OCI-LY7 (cell line): Measurements from ENCODE around the gene SPATS2L. TPM values are rescaled to one million over a fixed set of nuclear protein-coding genes. Genes with fewer than 3 reads are reported as not detected.
A peak's percentile ranks its signal among the peaks of the same experiment; 100 is the strongest.

Source experiments
- BruUV-seq: library from RNA; stranded (reverse); fragments of 400-500 nt; replicated peaks from 2 replicates; lab custom pipeline; 2021; lab: Mats Ljungman, UMichigan
- CTCF ChIA-PET: fragments of 300-600 bp; sonication (Branson Sonifier 250); formaldehyde crosslinking; loops from one replicate; lab custom pipeline; 2022; ENCODE audit warnings: antibody characterized with exemption; ENCODE audit not compliant: unreplicated experiment; lab: Charles Lee
- POLR2A ChIA-PET: fragments of 300-600 bp; sonication (Branson Sonifier 250); formaldehyde crosslinking; loops from one replicate; lab custom pipeline; 2022; ENCODE audit warnings: antibody characterized with exemption; lab: Charles Lee
- DNase-seq: peaks from one replicate; pipeline ENCODE4 v3.0.0-alpha.2; 2015; ENCODE audit warnings: low spot score
- H2AFZ ChIP-seq: fragments of 200-600 bp; sonication (generic), shearing (Covaris generic); 2 replicates; pipeline ENCODE4 v1.6.1; 2014; ENCODE audit warnings: mild to moderate bottlenecking, antibody characterized with exemption, low read length, moderate library complexity
- H3K27ac ChIP-seq: fragments of 200-600 bp; sonication (generic); 2 replicates; pipeline ENCODE4 v1.5.1; 2014; ENCODE audit warnings: mixed run types, low read depth, mild to moderate bottlenecking, moderate library complexity, low read length, inconsistent platforms; ENCODE audit not compliant: poor library complexity, severe bottlenecking
- H3K36me3 ChIP-seq: fragments of 200-600 bp; sonication (generic); 2 replicates; pipeline ENCODE4 v1.6.1; 2014; ENCODE audit warnings: mild to moderate bottlenecking, antibody characterized with exemption, low read length, moderate library complexity, mixed read lengths; ENCODE audit not compliant: insufficient read depth
- H3K4me1 ChIP-seq: fragments of 200-600 bp; sonication (generic); 2 replicates; pipeline ENCODE4 v1.5.1; 2014; ENCODE audit warnings: mild to moderate bottlenecking, low read length; ENCODE audit not compliant: insufficient read depth, poor library complexity, severe bottlenecking
- H3K4me2 ChIP-seq: fragments of 200-600 bp; sonication (generic); 2 replicates; pipeline ENCODE4 v1.6.1; 2014; ENCODE audit warnings: mild to moderate bottlenecking, low read length
- H3K4me3 ChIP-seq: fragments of 200-600 bp; sonication (generic); 2 replicates; pipeline ENCODE4 v1.5.1; 2014; ENCODE audit warnings: mild to moderate bottlenecking, low read depth, low read length; ENCODE audit not compliant: poor library complexity, severe bottlenecking
- H3K79me2 ChIP-seq: fragments of 200-600 bp; sonication (generic); 2 replicates; pipeline ENCODE4 v1.6.1; 2016; ENCODE audit warnings: low read depth, mild to moderate bottlenecking, low read length, moderate library complexity, mixed read lengths; ENCODE audit not compliant: insufficient read depth
- H3K9me2 ChIP-seq: fragments of 200-600 bp; sonication (generic); 2 replicates; pipeline ENCODE4 v1.6.1; 2016; ENCODE audit warnings: mild to moderate bottlenecking, low read length, mixed read lengths; ENCODE audit not compliant: insufficient read depth
- H3K9me3 ChIP-seq: fragments of 200-600 bp; sonication (generic); 2 replicates; pipeline ENCODE4 v1.6.1; 2014; ENCODE audit warnings: mild to moderate bottlenecking, mixed run types, low read length, mixed read lengths
- H4K20me1 ChIP-seq: fragments of 200-600 bp; sonication (generic); 2 replicates; pipeline ENCODE4 v1.6.1; 2014; ENCODE audit warnings: mild to moderate bottlenecking, antibody characterized with exemption, low read length, moderate library complexity, mixed read lengths; ENCODE audit not compliant: insufficient read depth
- CTCF ChIP-seq: fragments of 200-600 bp; sonication (generic); conservative IDR thresholded peaks from 2 replicates; pipeline ENCODE4 v1.5.1; 2014; ENCODE audit warnings: mild to moderate bottlenecking, antibody characterized with exemption, low read length, moderate library complexity, mixed read lengths
- EZH2phosphoT487 ChIP-seq: fragments of 200-600 bp; sonication (generic); IDR thresholded peaks from 2 replicates; pipeline ENCODE4 v1.6.1; 2018; ENCODE audit warnings: low read depth, borderline replicate concordance, mild to moderate bottlenecking, mixed run types, antibody characterized with exemption, low read length, moderate library complexity, mixed read lengths
- intact Hi-C: fragments of 100-400 bp; cut with micrococcal nuclease; formaldehyde crosslinking; loops from one replicate; pipeline ENCODE4 v1.10.0; 2022; ENCODE audit not compliant: unreplicated experiment
- total RNA-seq, 2 experiments: library from RNA; depleted of rRNA in 1 of 2; stranded (reverse); fragments of >200 nt in 1 of 2; shearing (Covaris generic) in 1 of 2; gene quantifications; 2 replicates each; pipeline ENCODE4 v1.2.3, GENCODE V29; 2014 to 2022

Gene SPATS2L
- total RNA-seq, 2 experiments from 2014 or later, result 3.1 to 5.2 TPM

GRCh38 chr2:200525066-200525465, 218.6 kb downstream of the SPATS2L start:
- TF ChIP-seq EZH2phosphoT487 (no peak), CTCF (no peak)

GRCh38 chr2:200525551-200525881, 219.0 kb downstream of the SPATS2L start:
- H3K79me2 ChIP-seq, result peaks cover 42% of the 10 kb centered on the region
- H4K20me1 ChIP-seq, result no peaks in the 10 kb centered on the region
- peak overlapping the region; percentile 93; the same call in 1 of the 2 replicates for H2AFZ ChIP-seq
- peaks cover 15% of the 10 kb centered on the region for H3K36me3 ChIP-seq
- H3K9me3 ChIP-seq, result peaks cover 9% of the 10 kb centered on the region; the same call in 1 of the 2 replicates
- TF ChIP-seq CTCF (no peak), EZH2phosphoT487 (no peak)
- no peak for DNase-seq
- peaks cover 28% of the 10 kb centered on the region for H3K4me1 ChIP-seq
- peak overlapping the region; percentile 71 for H3K4me2 ChIP-seq
- peak overlapping the region; percentile 67 for H3K27ac ChIP-seq
- POLR2A ChIA-PET, result interaction anchor here (0.9 to 9.4 kb wide), 7 partner anchors 9 to 615 kb away, joined by 3 to 98 read pairs (median 3); partner anchors contain the start of genes C2orf69 and KCTD18
- H3K4me3 ChIP-seq, result peak overlapping the region; percentile 91
- H3K9me2 ChIP-seq, result no peaks in the 10 kb centered on the region; the same call in 1 of the 2 replicates
- CTCF ChIA-PET, result interaction anchor here (1.0 kb wide), 1 partner anchor 16 kb away, joined by 3 read pairs; the partner anchor contains the start of gene KCTD18
- TSS peak; percentile 87 for BruUV-seq
- intact Hi-C loops, result loop anchor here (5.0 kb wide), 1 partner anchor 287 kb away; the partner anchor contains the start of gene BZW1

More at GRCh38 chr2:200525066-200525465, 218.6 kb downstream of the SPATS2L start:
- CTCF ChIA-PET, result interaction anchor here (1.0 kb wide), 1 partner anchor 16 kb away, joined by 3 read pairs; the partner anchor contains the start of gene KCTD18
- Histone ChIP-seq H3K4me3 (peak overlapping the region; percentile 91), H3K9me3 (peaks cover 9% of the 10 kb centered on the region; the same call in 1 of the 2 replicates), H3K4me2 (peak overlapping the region; percentile 71; the same call in 1 of the 2 replicates), H3K9me2 (no peaks in the 10 kb centered on the region; the same call in 1 of the 2 replicates), H3K36me3 (peaks cover 11% of the 10 kb centered on the region), H3K4me1 (peaks cover 28% of the 10 kb centered on the region), H2AFZ (peak overlapping the region; percentile 93; the same call in 1 of the 2 replicates), H3K79me2 (peaks cover 37% of the 10 kb centered on the region), H3K27ac (no peak overlapping the region), H4K20me1 (no peaks in the 10 kb centered on the region)
- intact Hi-C loops, result loop anchor here (5.0 kb wide), 1 partner anchor 287 kb away; the partner anchor contains the start of gene BZW1
- DNase-seq, result no peak
- no TSS peak for BruUV-seq
- POLR2A ChIA-PET, result interaction anchor here (0.9 to 9.4 kb wide), 7 partner anchors 10 to 614 kb away, joined by 3 to 98 read pairs (median 3); partner anchors contain the start of genes C2orf69 and KCTD18
